HG03039 (cell line): Measurements from ENCODE around the gene USP25.

Experiments used
- ATAC-seq: cut with Tn5 transposase; IDR thresholded peaks from one replicate; pipeline ENCODE4 v1.9.1; 2021; ENCODE audit warnings: mild to moderate bottlenecking, moderate library complexity; ENCODE audit not compliant: unreplicated experiment

The USP25 gene

GRCh38 chr21:15755125-15755524 is 25.3 kb downstream of the USP25 start:
- ATAC-seq = no peak

DNA sequence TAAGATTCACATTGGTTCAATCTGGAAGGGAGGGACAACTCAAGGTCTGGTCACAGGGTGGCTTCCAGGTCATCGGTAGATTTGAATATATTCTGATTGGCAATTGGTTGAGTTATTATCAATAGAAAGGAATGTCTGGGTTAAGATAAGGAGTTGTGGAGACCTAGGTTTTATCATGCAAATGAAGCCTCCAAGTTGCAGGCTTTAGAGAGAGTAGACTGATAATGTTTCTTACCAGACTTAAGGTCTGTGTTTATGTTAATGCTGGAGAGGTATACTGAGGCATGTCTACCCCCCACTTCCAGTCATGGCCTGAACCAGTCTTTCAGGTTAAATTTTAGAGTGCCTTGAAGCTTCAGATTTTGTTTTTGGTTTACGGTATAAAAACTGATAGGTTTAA is 29.7 kb downstream of the USP25 start:
- ATAC-seq = no peak

DNA sequence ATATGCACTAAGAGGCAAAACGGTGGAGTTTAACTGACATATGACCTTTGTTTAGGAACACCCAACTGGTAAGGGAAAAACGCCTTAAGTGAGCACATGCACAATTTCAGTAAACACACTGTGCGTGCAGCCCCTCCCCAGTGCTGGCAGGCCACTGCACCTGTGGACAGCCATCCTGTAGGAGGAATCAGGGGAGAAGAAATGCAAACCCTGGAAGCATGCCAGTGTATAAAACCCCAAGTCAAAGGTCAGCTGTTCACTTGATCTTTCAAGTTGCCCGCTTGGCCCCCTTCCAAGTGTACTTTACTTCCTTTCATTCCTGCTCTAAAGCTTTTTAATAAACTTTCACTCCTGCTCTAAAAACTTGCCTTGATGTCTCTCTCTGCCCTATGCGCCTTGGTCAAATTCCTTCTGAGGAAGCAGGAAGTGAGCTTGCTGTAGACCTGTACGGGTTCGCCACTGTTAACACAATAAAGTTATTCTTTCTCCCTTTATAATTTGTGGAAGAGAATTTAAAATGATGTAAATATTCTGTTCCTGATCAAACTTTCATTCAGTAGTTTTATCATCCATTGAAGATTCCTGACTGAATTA is 31.8 kb downstream of the USP25 start:
- ATAC-seq = no peak

DNA sequence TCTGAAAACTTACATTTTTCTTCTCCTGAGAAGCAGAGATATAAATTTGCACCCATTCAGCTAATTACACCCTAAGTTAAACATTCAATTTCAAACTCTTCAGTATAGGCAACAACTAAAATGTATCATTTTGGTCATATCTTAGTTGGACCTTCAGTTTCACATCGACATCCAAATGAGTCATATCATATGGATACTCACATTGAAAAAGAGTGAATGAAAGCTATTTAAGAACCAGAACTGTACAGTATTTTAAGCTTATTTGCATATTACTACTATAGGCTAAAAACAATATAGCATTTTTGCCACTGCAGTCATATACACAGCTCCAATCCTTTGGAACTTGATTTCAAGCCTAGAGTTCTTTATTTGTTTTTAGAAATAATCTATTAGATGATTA is 33.6 kb downstream of the USP25 start:
- no peak for ATAC-seq

DNA sequence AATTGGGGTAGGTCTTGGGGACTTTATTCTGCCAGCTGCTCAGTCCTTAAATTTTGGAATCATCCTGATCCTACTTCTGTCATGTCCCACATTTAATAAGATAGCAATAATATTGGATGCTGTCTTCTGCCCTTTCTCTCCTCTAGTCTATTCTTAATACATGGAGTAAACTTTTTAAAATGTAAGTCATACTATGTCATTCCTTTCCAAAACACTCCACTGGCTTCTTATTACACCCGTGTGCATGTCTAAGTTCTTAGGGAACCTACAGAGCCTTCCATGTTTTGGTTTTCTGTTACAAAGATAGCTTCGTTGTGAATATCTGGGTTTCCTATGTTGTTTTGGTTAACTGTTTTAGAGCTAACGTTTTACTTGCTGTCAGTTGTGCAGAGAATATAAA is 35.1 kb downstream of the USP25 start:
- ATAC-seq = no peak

DNA sequence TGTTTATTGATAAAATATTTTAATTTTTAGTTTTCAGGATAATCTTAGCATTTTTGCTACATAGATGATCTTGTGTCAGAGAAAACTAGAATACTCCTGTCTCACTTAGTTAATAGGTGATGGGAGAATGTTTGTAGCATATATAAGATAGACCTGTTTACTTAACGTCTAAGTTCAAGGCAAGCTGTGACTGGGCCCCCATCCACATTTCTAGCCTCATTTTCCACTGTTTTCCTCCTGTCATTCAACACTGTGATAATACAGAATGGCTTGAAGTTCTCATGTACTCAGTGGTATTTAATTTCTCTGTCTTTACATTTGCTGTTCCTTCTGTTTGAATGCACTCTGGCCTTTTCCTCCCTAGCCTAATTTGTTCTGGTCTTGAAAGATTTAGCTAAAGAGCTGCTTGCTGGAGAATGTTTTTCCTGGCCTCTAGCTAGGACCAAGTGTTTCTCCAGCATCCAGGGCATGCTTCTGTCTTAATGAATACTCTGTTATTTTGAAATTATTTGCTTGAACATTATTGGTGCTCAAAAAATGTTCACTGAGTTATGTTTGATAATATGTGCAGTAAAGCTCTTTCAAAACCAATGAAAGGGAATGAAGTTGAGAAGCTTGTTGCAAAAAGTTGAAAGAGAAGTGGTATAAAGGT is 37.3 kb downstream of the USP25 start:
- no peak for ATAC-seq

DNA sequence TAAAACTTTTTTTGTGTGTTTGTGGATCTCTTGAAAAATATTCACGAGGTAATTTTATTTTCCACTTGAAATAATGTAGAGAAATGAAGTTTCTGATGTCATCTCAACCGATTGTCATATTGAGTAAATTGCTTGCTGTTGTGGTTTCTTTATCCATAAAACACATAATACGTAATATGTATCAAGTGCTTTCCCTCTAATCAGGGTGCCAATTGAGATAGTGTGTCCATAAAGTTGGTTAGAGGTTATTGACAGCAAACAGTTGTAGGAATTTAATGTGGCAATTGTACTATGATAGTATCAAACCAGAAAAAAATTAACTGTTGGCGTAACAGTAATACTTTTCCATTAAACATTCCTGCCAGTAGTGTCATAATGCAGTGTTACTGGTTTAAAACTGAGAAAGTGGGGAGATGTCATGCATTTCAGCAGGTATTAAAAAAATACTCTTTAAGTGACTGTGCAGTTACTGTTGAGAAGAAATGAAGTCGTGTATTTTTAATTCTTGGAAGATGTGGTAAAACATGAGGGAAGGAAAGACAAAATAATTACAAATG is 38.3 kb downstream of the USP25 start:
- ATAC-seq = no peak

DNA sequence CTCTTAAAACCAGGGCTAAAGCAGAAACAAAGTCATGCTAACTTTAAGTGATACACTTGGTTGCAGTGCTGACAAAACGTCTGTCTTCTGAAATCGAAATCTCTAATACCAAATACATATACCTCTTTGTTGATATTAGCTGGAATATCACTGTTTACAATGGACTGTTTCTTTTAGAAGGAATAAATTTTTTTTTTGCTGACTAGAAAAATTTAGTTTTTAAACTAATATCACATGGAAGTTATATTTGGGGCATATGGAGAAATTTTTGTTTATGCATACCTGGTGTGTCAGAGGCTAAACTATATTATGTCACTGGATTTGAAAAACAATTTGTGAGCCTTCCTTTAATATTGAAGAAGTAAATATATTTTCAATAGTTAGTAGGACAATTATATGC is 39.1 kb downstream of the USP25 start:
- no peak for ATAC-seq

DNA sequence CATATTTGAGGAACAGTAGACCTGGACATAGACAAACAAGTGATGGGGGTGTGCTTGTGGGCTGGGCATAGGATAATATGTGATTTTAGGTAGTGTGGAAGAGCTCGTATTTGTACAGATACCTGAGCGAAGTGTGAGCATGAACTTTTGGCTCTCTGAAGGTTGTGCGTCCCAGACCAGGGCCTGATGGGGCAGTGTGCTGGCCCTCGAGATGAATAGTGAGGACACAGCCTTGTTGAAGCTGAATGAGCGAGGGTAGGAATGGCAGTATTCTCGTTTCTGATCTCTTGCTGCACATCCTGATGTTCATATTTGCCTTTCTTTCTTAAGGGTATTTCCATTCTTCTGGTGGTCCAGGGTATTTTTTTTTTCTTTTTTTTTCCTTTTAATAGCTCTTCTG is 41.5 kb downstream of the USP25 start:
- no peak for ATAC-seq

- ATAC-seq = no peak
Observed at GRCh38 chr21:15772654-15773053, 42.9 kb downstream of the USP25 start.

DNA sequence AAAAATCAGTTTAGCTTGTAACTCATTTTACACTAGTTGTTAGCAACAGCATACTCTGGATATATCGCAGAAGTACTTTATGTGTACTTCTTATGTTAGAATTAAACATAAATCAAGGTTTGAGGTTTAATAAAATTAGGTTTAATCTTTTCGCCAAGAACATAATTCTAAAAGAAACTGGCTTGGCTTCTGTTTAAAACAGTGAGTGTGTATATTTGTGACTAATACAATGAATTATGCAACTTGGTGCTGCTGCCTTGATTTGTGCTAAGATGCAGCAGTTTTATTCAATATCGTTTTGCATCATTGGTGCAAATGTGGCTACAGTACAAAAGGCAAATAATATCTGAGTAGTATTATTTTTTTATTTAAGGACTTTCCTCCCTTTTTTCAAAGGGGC is 44.8 kb downstream of the USP25 start:
- ATAC-seq = no peak

GRCh38 chr21:15775291-15775690 is 45.5 kb downstream of the USP25 start:
- no peak for ATAC-seq

GRCh38 chr21:15775981-15776380 is 46.2 kb downstream of the USP25 start:
- no peak for ATAC-seq

DNA sequence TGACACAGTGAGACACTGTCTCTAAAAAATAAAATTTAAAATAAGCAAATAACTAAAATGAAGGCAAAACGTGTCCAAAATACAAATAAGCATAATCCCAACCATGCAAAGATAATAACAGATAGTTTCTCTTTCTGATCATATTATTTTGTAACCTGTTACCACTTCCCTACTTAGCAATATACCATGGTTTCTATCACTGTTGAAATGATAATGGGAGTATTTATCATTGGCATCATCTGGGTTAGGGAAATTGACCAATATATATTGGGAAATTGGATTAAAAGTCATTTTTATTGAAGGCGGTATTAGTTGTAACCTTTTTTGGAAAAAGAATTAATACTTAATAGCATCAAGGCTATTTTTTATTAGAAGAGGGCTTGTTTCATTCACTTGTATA is 47.0 kb downstream of the USP25 start:
- no peak for ATAC-seq

DNA sequence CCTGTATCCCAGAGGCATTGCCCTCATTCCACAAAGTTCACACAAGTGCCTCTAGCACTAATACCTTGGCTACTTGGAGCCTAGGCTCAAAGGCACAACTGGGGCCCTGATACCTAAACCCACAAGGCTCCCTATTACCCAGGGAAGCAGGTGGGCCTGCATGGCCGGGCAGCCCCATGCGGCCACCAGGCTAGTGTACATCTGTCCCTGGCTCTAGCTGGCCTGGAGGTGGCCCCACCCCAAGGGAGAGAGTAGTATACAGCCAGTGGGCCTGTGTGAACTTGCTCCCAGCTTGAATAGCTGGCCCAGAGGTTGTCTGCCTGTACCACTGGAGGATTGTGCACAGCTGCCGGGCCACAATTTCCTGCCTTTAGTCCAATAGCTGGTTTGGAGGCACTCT is 52.2 kb downstream of the USP25 start:
- no peak for ATAC-seq

DNA sequence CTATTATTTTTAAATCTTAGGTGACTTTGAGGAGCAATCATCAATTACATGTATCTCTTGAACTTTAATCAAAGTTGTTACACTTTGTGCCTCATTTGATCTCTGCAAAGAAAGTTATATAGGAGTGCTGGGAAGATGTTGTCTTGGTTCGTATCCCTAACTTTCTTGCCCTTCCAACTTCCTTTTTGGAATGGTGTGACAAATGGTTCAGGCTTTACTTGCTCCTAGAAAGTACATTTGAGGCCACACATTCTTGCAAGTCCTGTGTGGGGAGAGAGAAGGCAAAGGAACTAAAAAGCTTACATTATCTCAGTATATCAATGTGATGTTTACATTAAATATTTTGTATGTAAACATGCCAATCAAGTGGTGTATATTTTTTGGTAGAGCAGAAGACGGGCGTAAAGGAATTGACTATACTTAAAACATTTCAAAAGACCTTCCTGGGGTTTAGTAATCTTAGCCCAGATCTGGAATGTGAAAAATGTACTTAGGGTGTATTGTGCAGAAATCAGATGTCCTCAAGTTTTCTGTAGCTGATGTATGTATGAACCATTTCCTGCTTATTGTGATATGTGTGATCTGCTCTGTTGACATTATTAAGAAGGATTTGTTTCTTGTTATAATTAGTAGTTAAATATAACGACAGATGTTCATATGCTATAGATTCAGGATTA is 59.2 kb downstream of the USP25 start:
- no peak for ATAC-seq

DNA sequence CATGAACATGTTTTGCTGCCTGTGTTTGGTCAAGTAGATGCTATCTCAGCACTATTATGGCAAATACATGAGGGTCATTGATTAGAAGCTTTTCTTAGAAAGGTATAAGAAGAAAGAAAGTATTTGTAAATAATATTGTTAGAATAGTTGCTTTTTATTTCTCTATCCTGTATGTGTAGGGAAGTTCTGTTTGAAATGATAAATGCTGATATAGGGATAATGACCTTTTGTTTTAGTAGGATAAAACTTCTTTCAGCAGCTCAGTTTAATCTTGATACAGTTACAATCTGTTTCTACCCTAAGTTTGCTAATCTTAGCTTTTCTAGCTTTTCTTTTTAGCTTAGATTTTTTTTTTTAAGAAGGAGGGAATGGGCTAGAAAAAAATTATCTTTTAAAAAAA is 63.3 kb downstream of the USP25 start:
- no peak for ATAC-seq

GRCh38 chr21:15793550-15794235 is 63.9 kb downstream of the USP25 start:
- ATAC-seq = no peak

- no peak for ATAC-seq
Observed at GRCh38 chr21:15794277-15794912, 64.6 kb downstream of the USP25 start.

- no peak for ATAC-seq
Observed at GRCh38 chr21:15795533-15795932, 65.8 kb downstream of the USP25 start.
